Measurements from ENCODE around the gene CORO2A.
A peak's percentile ranks its signal among the peaks of the same experiment; 100 is the strongest.

Gene CORO2A

GRCh38 chr9:98208635-98209034, 16.2 kb upstream of the CORO2A start:
- TF ChIP-seq TEAD4 (IDR thresholded peaks at IDR 0.05) (no peak), ZBTB7A (IDR thresholded peaks at IDR 0.05; ENCODE audit: low read depth) (no peak), USF1 (IDR thresholded peaks at IDR 0.05) (no peak), EGR1 (IDR thresholded peaks at IDR 0.05) (no peak), NFIC (IDR thresholded peaks at IDR 0.05) (no peak), EP300 (IDR thresholded peaks at IDR 0.05; ENCODE audit: borderline replicate concordance) (no peak), YY1 (IDR thresholded peaks at IDR 0.05; ENCODE audit: low read depth) (no peak), FOXM1 (IDR thresholded peaks at IDR 0.05; ENCODE audit: borderline replicate concordance, low read depth) (no peak), CEBPB (IDR thresholded peaks at IDR 0.05) (no peak), TAF1 (IDR thresholded peaks at IDR 0.05; ENCODE audit: low read depth) (no peak), MAX (IDR thresholded peaks at IDR 0.05) (no peak), TCF12 (IDR thresholded peaks at IDR 0.05; ENCODE audit: low read depth) (no peak), CREB1 (IDR thresholded peaks at IDR 0.05; ENCODE audit: low read depth) (no peak)
- TF ChIP-seq, protein P1, sequence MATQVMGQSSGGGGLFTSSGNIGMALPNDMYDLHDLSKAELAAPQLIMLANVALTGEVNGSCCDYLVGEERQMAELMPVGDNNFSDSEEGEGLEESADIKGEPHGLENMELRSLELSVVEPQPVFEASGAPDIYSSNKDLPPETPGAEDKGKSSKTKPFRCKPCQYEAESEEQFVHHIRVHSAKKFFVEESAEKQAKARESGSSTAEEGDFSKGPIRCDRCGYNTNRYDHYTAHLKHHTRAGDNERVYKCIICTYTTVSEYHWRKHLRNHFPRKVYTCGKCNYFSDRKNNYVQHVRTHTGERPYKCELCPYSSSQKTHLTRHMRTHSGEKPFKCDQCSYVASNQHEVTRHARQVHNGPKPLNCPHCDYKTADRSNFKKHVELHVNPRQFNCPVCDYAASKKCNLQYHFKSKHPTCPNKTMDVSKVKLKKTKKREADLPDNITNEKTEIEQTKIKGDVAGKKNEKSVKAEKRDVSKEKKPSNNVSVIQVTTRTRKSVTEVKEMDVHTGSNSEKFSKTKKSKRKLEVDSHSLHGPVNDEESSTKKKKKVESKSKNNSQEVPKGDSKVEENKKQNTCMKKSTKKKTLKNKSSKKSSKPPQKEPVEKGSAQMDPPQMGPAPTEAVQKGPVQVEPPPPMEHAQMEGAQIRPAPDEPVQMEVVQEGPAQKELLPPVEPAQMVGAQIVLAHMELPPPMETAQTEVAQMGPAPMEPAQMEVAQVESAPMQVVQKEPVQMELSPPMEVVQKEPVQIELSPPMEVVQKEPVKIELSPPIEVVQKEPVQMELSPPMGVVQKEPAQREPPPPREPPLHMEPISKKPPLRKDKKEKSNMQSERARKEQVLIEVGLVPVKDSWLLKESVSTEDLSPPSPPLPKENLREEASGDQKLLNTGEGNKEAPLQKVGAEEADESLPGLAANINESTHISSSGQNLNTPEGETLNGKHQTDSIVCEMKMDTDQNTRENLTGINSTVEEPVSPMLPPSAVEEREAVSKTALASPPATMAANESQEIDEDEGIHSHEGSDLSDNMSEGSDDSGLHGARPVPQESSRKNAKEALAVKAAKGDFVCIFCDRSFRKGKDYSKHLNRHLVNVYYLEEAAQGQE (IDR thresholded peaks at IDR 0.05; ENCODE audit: low read depth), result no peak

- peak; percentile 33; the same call in 1 of the 2 replicates for TF ChIP-seq RAD21 (IDR thresholded peaks at IDR 0.05; ENCODE audit: low read depth)
- TF ChIP-seq MAX (IDR thresholded peaks at IDR 0.05), result no peak
These were observed 15.2 kb upstream of the CORO2A start for GRCh38 chr9:98207606-98208005.

GRCh38 chr9:98206754-98207153, 14.3 kb upstream of the CORO2A start:
- TF ChIP-seq ZBTB7A (IDR thresholded peaks at IDR 0.05; ENCODE audit: low read depth), result no peak
- no peak for TF ChIP-seq NFIC (IDR thresholded peaks at IDR 0.05)
- no peak for TF ChIP-seq USF1 (IDR thresholded peaks at IDR 0.05)
- TF ChIP-seq CREB1 (IDR thresholded peaks at IDR 0.05; ENCODE audit: low read depth), result no peak
- TF ChIP-seq EGR1 (IDR thresholded peaks at IDR 0.05), result no peak
- no peak for TF ChIP-seq TEAD4 (IDR thresholded peaks at IDR 0.05)
- no peak for TF ChIP-seq MAX (IDR thresholded peaks at IDR 0.05)
- no peak for TF ChIP-seq RAD21 (IDR thresholded peaks at IDR 0.05; ENCODE audit: low read depth)

GRCh38 chr9:98204692-98205091, 12.3 kb upstream of the CORO2A start:
- no peak for TF ChIP-seq EP300 (IDR thresholded peaks at IDR 0.05; ENCODE audit: borderline replicate concordance)

DNA sequence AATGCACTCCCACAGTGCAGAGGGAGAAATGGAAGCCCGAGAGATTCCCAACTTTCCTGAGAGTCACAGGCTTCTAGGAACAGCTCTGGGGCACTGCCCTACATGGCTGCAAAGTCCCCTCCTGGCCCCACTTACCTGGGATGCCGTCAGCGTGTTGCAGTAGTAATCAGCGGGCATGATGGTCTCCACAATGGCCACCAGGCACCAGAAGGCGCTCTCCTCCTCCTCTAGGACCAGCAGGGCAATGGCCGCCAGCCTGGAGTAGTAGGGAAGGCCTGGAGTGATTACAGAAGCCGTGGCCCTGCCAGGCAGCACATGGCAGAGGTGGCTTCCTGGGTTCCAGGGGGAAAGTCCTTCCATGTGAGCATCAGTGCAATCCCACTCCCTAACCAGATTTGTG, 10.7 kb upstream of the CORO2A start:
- TF ChIP-seq TCF12 (IDR thresholded peaks at IDR 0.05; ENCODE audit: low read depth) (no peak), NFIC (IDR thresholded peaks at IDR 0.05) (no peak)

DNA sequence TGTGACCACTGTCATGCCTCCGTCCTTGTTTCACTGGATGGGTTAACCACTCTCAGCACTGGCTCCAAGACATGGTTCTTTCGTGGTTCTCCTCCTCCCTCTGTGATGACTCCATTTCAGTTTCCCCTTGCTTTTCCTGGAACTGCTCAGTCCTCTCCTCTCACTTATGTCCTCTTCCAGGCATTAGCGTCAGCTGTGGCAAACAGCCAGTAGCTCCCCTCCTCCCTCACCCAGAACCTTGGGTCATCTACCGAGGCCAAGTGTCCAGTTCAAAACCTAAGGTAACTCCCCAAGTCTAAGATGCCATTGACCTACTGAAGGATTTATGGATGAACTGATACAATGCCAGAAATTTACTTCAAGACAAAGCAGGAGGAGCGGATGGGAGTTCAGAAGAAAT, 9.8 kb upstream of the CORO2A start:
- TF ChIP-seq TAF1 (IDR thresholded peaks at IDR 0.05; ENCODE audit: low read depth) (no peak), MAX (IDR thresholded peaks at IDR 0.05) (no peak)

- TF ChIP-seq MAX (IDR thresholded peaks at IDR 0.05) (no peak), FOXM1 (IDR thresholded peaks at IDR 0.05; ENCODE audit: borderline replicate concordance, low read depth) (no peak), EP300 (IDR thresholded peaks at IDR 0.05; ENCODE audit: borderline replicate concordance) (no peak), TEAD4 (IDR thresholded peaks at IDR 0.05) (no peak), ZBTB7A (IDR thresholded peaks at IDR 0.05; ENCODE audit: low read depth) (no peak), USF1 (IDR thresholded peaks at IDR 0.05) (no peak), TCF12 (IDR thresholded peaks at IDR 0.05; ENCODE audit: low read depth) (no peak), TAF1 (IDR thresholded peaks at IDR 0.05; ENCODE audit: low read depth) (no peak), YY1 (IDR thresholded peaks at IDR 0.05; ENCODE audit: low read depth) (no peak), EGR1 (IDR thresholded peaks at IDR 0.05) (no peak), NFIC (IDR thresholded peaks at IDR 0.05) (no peak), CREB1 (IDR thresholded peaks at IDR 0.05; ENCODE audit: low read depth) (no peak), CEBPB (IDR thresholded peaks at IDR 0.05) (no peak), RAD21 (IDR thresholded peaks at IDR 0.05; ENCODE audit: low read depth) (no peak)
- TF ChIP-seq, protein P1 (IDR thresholded peaks at IDR 0.05; ENCODE audit: low read depth), result no peak
These were observed 9.3 kb upstream of the CORO2A start for GRCh38 chr9:98201749-98202148.

Measured in Ishikawa (cell line).